ENCODE results near the gene SSTR5.

DNA sequence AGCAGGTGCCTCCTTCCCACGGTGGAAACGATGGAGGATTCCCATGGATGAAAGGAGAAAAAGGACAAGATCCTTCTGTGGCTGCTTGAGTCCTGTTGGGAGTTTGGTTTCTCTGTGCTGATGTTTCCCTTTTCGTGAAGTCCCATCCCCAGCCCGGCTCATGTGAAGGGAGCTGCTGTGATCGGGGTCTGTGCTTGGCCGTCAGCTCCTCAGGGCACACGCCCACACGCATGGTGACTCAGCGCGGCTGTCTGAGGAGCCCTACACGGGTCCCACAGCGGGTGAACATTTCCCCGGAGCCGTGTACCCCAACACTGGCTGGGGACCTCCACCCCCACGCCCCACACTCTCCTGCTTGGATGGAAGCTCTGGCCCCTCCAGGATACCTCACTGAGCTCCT lies 44.5 kb upstream of the SSTR5 start:
- TF ChIP-seq, protein P1, sequence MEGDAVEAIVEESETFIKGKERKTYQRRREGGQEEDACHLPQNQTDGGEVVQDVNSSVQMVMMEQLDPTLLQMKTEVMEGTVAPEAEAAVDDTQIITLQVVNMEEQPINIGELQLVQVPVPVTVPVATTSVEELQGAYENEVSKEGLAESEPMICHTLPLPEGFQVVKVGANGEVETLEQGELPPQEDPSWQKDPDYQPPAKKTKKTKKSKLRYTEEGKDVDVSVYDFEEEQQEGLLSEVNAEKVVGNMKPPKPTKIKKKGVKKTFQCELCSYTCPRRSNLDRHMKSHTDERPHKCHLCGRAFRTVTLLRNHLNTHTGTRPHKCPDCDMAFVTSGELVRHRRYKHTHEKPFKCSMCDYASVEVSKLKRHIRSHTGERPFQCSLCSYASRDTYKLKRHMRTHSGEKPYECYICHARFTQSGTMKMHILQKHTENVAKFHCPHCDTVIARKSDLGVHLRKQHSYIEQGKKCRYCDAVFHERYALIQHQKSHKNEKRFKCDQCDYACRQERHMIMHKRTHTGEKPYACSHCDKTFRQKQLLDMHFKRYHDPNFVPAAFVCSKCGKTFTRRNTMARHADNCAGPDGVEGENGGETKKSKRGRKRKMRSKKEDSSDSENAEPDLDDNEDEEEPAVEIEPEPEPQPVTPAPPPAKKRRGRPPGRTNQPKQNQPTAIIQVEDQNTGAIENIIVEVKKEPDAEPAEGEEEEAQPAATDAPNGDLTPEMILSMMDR (IDR thresholded peaks at IDR 0.05 in 2 of 3, conservative IDR thresholded peaks at IDR 0.05 in 1 of 3; ENCODE audit: control insufficient read depth in 2 of 3, extremely low read depth in 1 of 3, insufficient read depth in 1 of 3, low read depth in 3 of 3, low read length in 3 of 3): no peak
- no peak for TF ChIP-seq KAT2A (conservative IDR thresholded peaks at IDR 0.05; ENCODE audit: control insufficient read depth, low read depth, low read length)

Data from GM12878 (cell line).